H9 (cell line): ENCODE measurements around the gene MMS19. TPM values are rescaled to one million over a fixed set of nuclear protein-coding genes. Genes with fewer than 3 reads are reported as not detected.

Experiments
- DNase-seq: peaks from one replicate; pipeline ENCODE4 v3.0.0-alpha.2; 2017
- H2AFZ ChIP-seq: one replicate; pipeline ENCODE4 v1.6.1; 2013; ENCODE audit warnings: mild to moderate bottlenecking, low read length, control low read depth, moderate library complexity
- H2AK5ac ChIP-seq: 2 replicates; pipeline ENCODE4 v1.6.1; 2013; ENCODE audit warnings: low read length, control low read depth, mixed read lengths; ENCODE audit not compliant: insufficient read length
- H2BK120ac ChIP-seq: one replicate; pipeline ENCODE4 v1.6.1; 2013; ENCODE audit warnings: low read depth, mild to moderate bottlenecking, low read length, control low read depth, inconsistent platforms; ENCODE audit not compliant: poor library complexity, severe bottlenecking
- H2BK12ac ChIP-seq: 2 replicates; pipeline ENCODE4 v1.6.1; 2013; ENCODE audit warnings: low read length, control low read depth, mixed read lengths, low read depth; ENCODE audit not compliant: insufficient read length
- H2BK15ac ChIP-seq: 2 replicates; pipeline ENCODE4 v1.6.1; 2013; ENCODE audit warnings: low read depth, low read length, control low read depth
- H2BK20ac ChIP-seq: one replicate; pipeline ENCODE4 v1.6.1; 2013; ENCODE audit warnings: low read depth, mild to moderate bottlenecking, low read length, control low read depth, inconsistent platforms; ENCODE audit not compliant: poor library complexity, severe bottlenecking
- H2BK5ac ChIP-seq: 2 replicates; pipeline ENCODE4 v1.6.1; 2013; ENCODE audit warnings: low read length, control low read depth, mixed read lengths; ENCODE audit not compliant: insufficient read length
- H3K14ac ChIP-seq: 2 replicates; pipeline ENCODE4 v1.6.1; 2013; ENCODE audit warnings: low read length, control low read depth; ENCODE audit not compliant: insufficient read depth
- H3K18ac ChIP-seq: 2 replicates; pipeline ENCODE4 v1.6.1; 2013; ENCODE audit warnings: low read depth, mild to moderate bottlenecking, mixed read lengths, low read length, control low read depth; ENCODE audit not compliant: insufficient read length
- H3K23ac ChIP-seq: 2 replicates; pipeline ENCODE4 v1.6.1; 2013; ENCODE audit warnings: low read length, control low read depth, mixed read lengths, low read depth; ENCODE audit not compliant: insufficient read length
- H3K23me2 ChIP-seq: 2 replicates; pipeline ENCODE4 v1.6.1; 2013; ENCODE audit warnings: low read depth, mild to moderate bottlenecking, mixed read lengths, low read length, control low read depth; ENCODE audit not compliant: insufficient read length, poor library complexity, severe bottlenecking
- H3K27ac ChIP-seq: 2 replicates; pipeline ENCODE4 v1.5.1; 2013; ENCODE audit warnings: low read length, control low read depth, mixed read lengths, low read depth; ENCODE audit not compliant: insufficient read length
- H3K27me3 ChIP-seq: 2 replicates; pipeline ENCODE4 v1.6.1; 2013; ENCODE audit warnings: low read length, control low read depth, inconsistent platforms; ENCODE audit not compliant: insufficient read depth
- H3K4ac ChIP-seq: 2 replicates; pipeline ENCODE4 v1.6.1; 2013; ENCODE audit warnings: low read depth, mild to moderate bottlenecking, control low read depth, inconsistent platforms, low read length, moderate library complexity
- H3K4me1 ChIP-seq: 2 replicates; pipeline ENCODE4 v1.6.1; 2013; ENCODE audit warnings: low read length, control low read depth, inconsistent platforms; ENCODE audit not compliant: insufficient read depth
- H3K4me2 ChIP-seq: 2 replicates; pipeline ENCODE4 v1.6.1; 2013; ENCODE audit warnings: low read length, control low read depth, mixed read lengths; ENCODE audit not compliant: insufficient read length, insufficient read depth
- H3K56ac ChIP-seq: 2 replicates; pipeline ENCODE4 v1.6.1; 2013; ENCODE audit warnings: low read depth, mild to moderate bottlenecking, mixed read lengths, low read length, control low read depth; ENCODE audit not compliant: insufficient read length
- H3K79me1 ChIP-seq: 2 replicates; pipeline ENCODE4 v1.6.1; 2013; ENCODE audit warnings: low read depth, mild to moderate bottlenecking, moderate library complexity, low read length, control low read depth, inconsistent platforms; ENCODE audit not compliant: insufficient read depth, poor library complexity, severe bottlenecking
- H3K79me2 ChIP-seq: 2 replicates; pipeline ENCODE4 v1.6.1; 2013; ENCODE audit warnings: low read length, control low read depth, inconsistent platforms; ENCODE audit not compliant: insufficient read depth
- H3K9ac ChIP-seq: 2 replicates; pipeline ENCODE4 v1.6.1; 2013; ENCODE audit warnings: low read length, control low read depth, mixed read lengths; ENCODE audit not compliant: insufficient read length; ENCODE audit errors: extremely low read depth
- H3K9me3 ChIP-seq: one replicate; pipeline ENCODE4 v1.6.1; 2013; ENCODE audit warnings: low read depth, low read length, inconsistent platforms; ENCODE audit not compliant: control insufficient read depth
- H3T11ph ChIP-seq: one replicate; pipeline ENCODE4 v1.6.1; 2013; ENCODE audit warnings: mild to moderate bottlenecking, low read length, control low read depth, inconsistent platforms
- H4K20me1 ChIP-seq: one replicate; pipeline ENCODE4 v1.6.1; 2013; ENCODE audit not compliant: control insufficient read depth, insufficient read length, insufficient read depth
- H4K5ac ChIP-seq: 2 replicates; pipeline ENCODE4 v1.6.1; 2013; ENCODE audit warnings: low read depth, mild to moderate bottlenecking, mixed read lengths, low read length, control low read depth; ENCODE audit not compliant: insufficient read length
- H4K8ac ChIP-seq: replicated peaks from 2 replicates; pipeline ENCODE4 v1.6.1; 2013; ENCODE audit warnings: low read length, control low read depth, mixed read lengths, low read depth; ENCODE audit not compliant: insufficient read length
- H4K91ac ChIP-seq: 2 replicates; pipeline ENCODE4 v1.6.1; 2013; ENCODE audit warnings: low read depth, mild to moderate bottlenecking, moderate library complexity, mixed read lengths, low read length, control low read depth; ENCODE audit not compliant: insufficient read length
- H3K27ac Mint-ChIP-seq, 3 experiments: 2 replicates in 2 of 3; 3 replicates in 1 of 3; pipeline ENCODE4 v1.8.0; 2020 to 2021; ENCODE audit warnings: mixed read lengths in 3 of 3, mild to moderate bottlenecking in 1 of 3, moderate library complexity in 1 of 3
- H3K27me3 Mint-ChIP-seq: 2 replicates; pipeline ENCODE4 v1.8.0; 2021; ENCODE audit warnings: low read depth, mild to moderate bottlenecking, moderate library complexity, mixed read lengths
- H3K36me3 Mint-ChIP-seq, 3 experiments: 2 replicates in 2 of 3; 3 replicates in 1 of 3; pipeline ENCODE4 v1.8.0; 2020 to 2021; ENCODE audit warnings: low read depth in 3 of 3, mixed read lengths in 3 of 3; ENCODE audit not compliant: insufficient read depth in 1 of 3
- H3K4me1 Mint-ChIP-seq, 2 experiments: 2 replicates each; pipeline ENCODE4 v1.8.0; 2020; ENCODE audit warnings: mixed read lengths in 2 of 2
- H3K4me3 Mint-ChIP-seq, 2 experiments: 2 replicates in 1 of 2; 3 replicates in 1 of 2; pipeline ENCODE4 v1.8.0; 2020 to 2021; ENCODE audit warnings: mild to moderate bottlenecking in 2 of 2, mixed read lengths in 2 of 2, moderate library complexity in 1 of 2
- H3K9me3 Mint-ChIP-seq, 2 experiments: 2 replicates in 1 of 2; 3 replicates in 1 of 2; pipeline ENCODE4 v1.8.0; 2020; ENCODE audit warnings: mild to moderate bottlenecking in 2 of 2, mixed read lengths in 2 of 2, moderate library complexity in 1 of 2
- CTCF ChIP-seq: fragments of 200-600 bp; sonication (generic); conservative IDR thresholded peaks from 3 replicates; pipeline ENCODE4 v1.8.0; 2021; ENCODE audit warnings: antibody characterized with exemption, mild to moderate bottlenecking
- WGBS: extraction: QIAGEN DNeasy Blood & Tissue Kit; methylation state at CpG from one replicate; pipeline ENCODE4 v1.1.7; 2013; ENCODE audit warnings: missing lambda C conversion rate, low lambda C conversion rate, mixed read lengths; ENCODE audit not compliant: insufficient read length; ENCODE audit errors: extremely low coverage; 5-methylcytosine and 5-hydroxymethylcytosine counted together
- total RNA-seq: library from RNA; stranded (reverse); gene quantifications from 2 replicates; pipeline ENCODE4 v1.2.1, GENCODE V29; 2021

MMS19 gene
- total RNA-seq, 1 experiment from 2014 or later = 102 TPM

- Histone ChIP-seq H3K23ac (no peak within 1 kb of the TSS), H2BK5ac (no peak within 1 kb of the TSS), H3K56ac (no peak within 1 kb of the TSS), H3K27me3 (no peaks in the 10 kb centered on the region; the same call in 1 of the 2 replicates), H3K4ac (no peak within 1 kb of the TSS), H2AFZ (no peak within 1 kb of the TSS), H3K79me2 (peaks cover 12% of the 10 kb centered on the region; the same call in 1 of the 2 replicates), H3T11ph (no peak within 1 kb of the TSS), H3K9ac (peak within 1 kb of the TSS; percentile 77), H3K23me2 (peaks cover 12% of the 10 kb centered on the region), H3K14ac (peak within 1 kb of the TSS; percentile 91), H2BK20ac (no peak within 1 kb of the TSS), H3K4me1 (peaks cover 3% of the 10 kb centered on the region), H3K4me2 (peak within 1 kb of the TSS; percentile 96), H4K91ac (no peak within 1 kb of the TSS), H4K5ac (no peak within 1 kb of the TSS), H2BK120ac (no peak within 1 kb of the TSS), H3K79me1 (peaks cover 3% of the 10 kb centered on the region), H3K18ac (peak within 1 kb of the TSS; percentile 76), H2BK12ac (no peak within 1 kb of the TSS), H3K27ac (no peak within 1 kb of the TSS), H2BK15ac (no peak within 1 kb of the TSS), H4K20me1 (no peaks in the 10 kb centered on the region), H3K9me3 (no peaks in the 10 kb centered on the region), H4K8ac (no peak within 1 kb of the TSS), H2AK5ac (no peak within 1 kb of the TSS)
- WGBS = no CpG with 5 or more reads among the region's 66 CpGs
- H3K4me3 Mint-ChIP-seq = peak within 1 kb of the TSS; percentile 98 to 99
- peaks cover 16 to 21% of the 10 kb centered on the region in 2 experiments for H3K4me1 Mint-ChIP-seq
- H3K27me3 Mint-ChIP-seq = 0 out of 2 replicates have a peak, but pooled peaks cover 2% of the 10 kb centered on the region
- no peaks in the 10 kb centered on the region for H3K9me3 Mint-ChIP-seq
- DNase-seq = peak; percentile 97
- peaks cover 16 to 34% (median 28%) of the 10 kb centered on the region in 3 experiments for H3K36me3 Mint-ChIP-seq
- H3K27ac Mint-ChIP-seq = peak within 1 kb of the TSS; percentile 55 to 99 (median 96); a peak in 6 of 7 replicates
- peak; percentile 24; the same call in 1 of the 3 replicates for TF ChIP-seq CTCF
These were observed 52.2 kb downstream of the MMS19 start, which contains the start of the genes EXOSC1 and ZDHHC16 for GRCh38 chr10:97445722-97446639. Gene EXOSC1, minus strand, starts transcription at chr10:97446006. Its CDS starts 21 bp downstream, at chr10:97445985. Gene ZDHHC16, plus strand, starts transcription at chr10:97446175. Its CDS starts 5,501 bp downstream, at chr10:97451676.
